ENCODE data around the gene KIAA0825.

Gene KIAA0825

GRCh38 chr5:94218374-94218773 lies 400.0 kb downstream of the KIAA0825 start:
- no peak for DNase-seq (ENCODE audit: low read depth)
- TF ChIP-seq CTCF (IDR thresholded peaks at IDR 0.05; ENCODE audit: insufficient read depth, low read depth, low read length, missing control alignments): no peak
- no peak overlapping the region for H3K4me3 ChIP-seq (ENCODE audit: low read depth, low read length)

- no peak for TF ChIP-seq CTCF (IDR thresholded peaks at IDR 0.05; ENCODE audit: insufficient read depth, low read depth, low read length, missing control alignments)
- no peak overlapping the region for H3K4me3 ChIP-seq (ENCODE audit: low read depth, low read length)
Observed at GRCh38 chr5:94217745-94218144, 400.7 kb downstream of the KIAA0825 start.

GRCh38 chr5:94217216-94217615 lies 401.2 kb downstream of the KIAA0825 start:
- no peak for TF ChIP-seq CTCF (IDR thresholded peaks at IDR 0.05; ENCODE audit: insufficient read depth, low read depth, low read length, missing control alignments)
- DNase-seq (ENCODE audit: low read depth): no peak
- no peak overlapping the region for H3K4me3 ChIP-seq (ENCODE audit: low read depth, low read length)

More at GRCh38 chr5:94217745-94218144, 400.7 kb downstream of the KIAA0825 start:
- DNase-seq (ENCODE audit: low read depth): no peak

GRCh38 chr5:94212476-94212875 lies 405.9 kb downstream of the KIAA0825 start:
- DNase-seq (ENCODE audit: low read depth): no peak
- no peak overlapping the region for H3K4me3 ChIP-seq (ENCODE audit: low read depth, low read length)
- TF ChIP-seq CTCF (IDR thresholded peaks at IDR 0.05; ENCODE audit: insufficient read depth, low read depth, low read length, missing control alignments): no peak

- no peak for DNase-seq (ENCODE audit: low read depth)
- TF ChIP-seq CTCF (IDR thresholded peaks at IDR 0.05; ENCODE audit: insufficient read depth, low read depth, low read length, missing control alignments): no peak
- no peak overlapping the region for H3K4me3 ChIP-seq (ENCODE audit: low read depth, low read length)
Observed at GRCh38 chr5:94209774-94210355, 408.5 kb downstream of the KIAA0825 start.

GRCh38 chr5:94209272-94209671 lies 409.1 kb downstream of the KIAA0825 start:
- no peak for DNase-seq (ENCODE audit: low read depth)
- no peak for TF ChIP-seq CTCF (IDR thresholded peaks at IDR 0.05; ENCODE audit: insufficient read depth, low read depth, low read length, missing control alignments)
- H3K4me3 ChIP-seq (ENCODE audit: low read depth, low read length): no peak overlapping the region

GRCh38 chr5:94199566-94199965 lies 418.8 kb downstream of the KIAA0825 start:
- no peak for DNase-seq (ENCODE audit: low read depth)
- TF ChIP-seq CTCF (IDR thresholded peaks at IDR 0.05; ENCODE audit: insufficient read depth, low read depth, low read length, missing control alignments): no peak
- no peak overlapping the region for H3K4me3 ChIP-seq (ENCODE audit: low read depth, low read length)

All from GM12865 (cell line).